Osteoblast (primary cell): Measurements from ENCODE around the gene NDUFB8. TPM values are rescaled to one million over a fixed set of nuclear protein-coding genes. Genes with fewer than 3 reads are reported as not detected.

Experiments used
- DNase-seq: peaks from one replicate; pipeline ENCODE4 v3.0.0; 2011; ENCODE audit warnings: low spot score, mixed read lengths; ENCODE audit not compliant: insufficient read length; ENCODE audit errors: missing footprints
- H2AFZ ChIP-seq: 2 replicates; pipeline ENCODE4 v1.6.0; 2011; ENCODE audit warnings: mild to moderate bottlenecking, low read length
- H3K27ac ChIP-seq: 2 replicates; pipeline ENCODE4 v1.5.1; 2011; ENCODE audit warnings: mild to moderate bottlenecking, low read depth, low read length, moderate library complexity
- H3K27me3 ChIP-seq: 2 replicates; pipeline ENCODE4 v1.6.0; 2012; ENCODE audit warnings: mild to moderate bottlenecking, control low read depth, inconsistent platforms, low read length, moderate library complexity; ENCODE audit not compliant: insufficient read depth
- H3K36me3 ChIP-seq: 2 replicates; pipeline ENCODE4 v1.5.1; 2011; ENCODE audit warnings: mild to moderate bottlenecking, low read length, control low read depth, moderate library complexity; ENCODE audit not compliant: insufficient read depth
- H3K4me1 ChIP-seq: 2 replicates; pipeline ENCODE4 v1.5.1; 2011; ENCODE audit warnings: mild to moderate bottlenecking, low read length, control low read depth, moderate library complexity; ENCODE audit not compliant: insufficient read depth
- H3K4me2 ChIP-seq: 2 replicates; pipeline ENCODE4 v1.6.0; 2011; ENCODE audit warnings: mild to moderate bottlenecking, low read length; ENCODE audit not compliant: insufficient read depth
- H3K4me3 ChIP-seq: fragments of 200-600 bp; sonication (generic); 3 replicates; pipeline ENCODE4 v1.5.1; 2012; ENCODE audit warnings: mild to moderate bottlenecking, low read length, inconsistent platforms; ENCODE audit not compliant: insufficient read depth
- H3K79me2 ChIP-seq: 2 replicates; pipeline ENCODE4 v1.6.0; 2012; ENCODE audit warnings: mild to moderate bottlenecking, low read length, control low read depth, inconsistent platforms; ENCODE audit not compliant: insufficient read depth
- H3K9me3 ChIP-seq: 2 replicates; pipeline ENCODE4 v1.5.1; 2011; ENCODE audit warnings: low read depth, low read length, control low read depth
- H4K20me1 ChIP-seq: 2 replicates; pipeline ENCODE4 v1.6.0; 2012; ENCODE audit warnings: mild to moderate bottlenecking, low read length, control low read depth; ENCODE audit not compliant: insufficient read depth
- CTCF ChIP-seq: IDR thresholded peaks from 2 replicates; pipeline ENCODE4 v1.5.1; 2011; ENCODE audit warnings: mild to moderate bottlenecking, low read depth, low read length, moderate library complexity; ENCODE audit errors: extremely low read depth
- total RNA-seq: library from RNA; depleted of rRNA; stranded (reverse); fragments of >200 nt; gene quantifications from 2 replicates; pipeline ENCODE4 v1.2.3, GENCODE V29; 2012

NDUFB8 gene
- total RNA-seq, 1 donor: 102 TPM

- H3K36me3 ChIP-seq: peaks cover 5% of the 10 kb centered on the region
- no peak overlapping the region for H3K4me3 ChIP-seq
- no peaks in the 10 kb centered on the region for H3K79me2 ChIP-seq
- no peaks in the 10 kb centered on the region for H3K9me3 ChIP-seq
- TF ChIP-seq CTCF: no peak
- H4K20me1 ChIP-seq: no peaks in the 10 kb centered on the region
- peaks cover 7% of the 10 kb centered on the region for H3K4me1 ChIP-seq
- H3K4me2 ChIP-seq: no peak overlapping the region
- H3K27ac ChIP-seq: no peak overlapping the region
- no peak for DNase-seq
- H2AFZ ChIP-seq: no peak overlapping the region
- H3K27me3 ChIP-seq: peaks cover 28% of the 10 kb centered on the region
Observed at GRCh38 chr10:100485801-100486495, 43.7 kb downstream of the NDUFB8 start.

GRCh38 chr10:100485366-100485765 is 44.3 kb downstream of the NDUFB8 start:
- peaks cover 5% of the 10 kb centered on the region for H3K36me3 ChIP-seq
- peaks cover 34% of the 10 kb centered on the region for H3K27me3 ChIP-seq
- no peak overlapping the region for H3K4me3 ChIP-seq
- no peaks in the 10 kb centered on the region for H3K9me3 ChIP-seq
- no peak overlapping the region for H2AFZ ChIP-seq
- H3K4me2 ChIP-seq: no peak overlapping the region
- no peak for TF ChIP-seq CTCF
- no peaks in the 10 kb centered on the region for H4K20me1 ChIP-seq
- DNase-seq: no peak
- peaks cover 7% of the 10 kb centered on the region for H3K4me1 ChIP-seq
- no peak overlapping the region for H3K27ac ChIP-seq
- no peaks in the 10 kb centered on the region for H3K79me2 ChIP-seq

- no peak for DNase-seq
- H3K4me3 ChIP-seq: no peak overlapping the region
- no peaks in the 10 kb centered on the region for H3K9me3 ChIP-seq
- H3K79me2 ChIP-seq: no peaks in the 10 kb centered on the region
- H3K36me3 ChIP-seq: peaks cover 5% of the 10 kb centered on the region
- H3K4me2 ChIP-seq: no peak overlapping the region
- TF ChIP-seq CTCF: no peak
- peaks cover 47% of the 10 kb centered on the region for H3K27me3 ChIP-seq
- H3K27ac ChIP-seq: no peak overlapping the region
- peaks cover 7% of the 10 kb centered on the region for H3K4me1 ChIP-seq
- no peak overlapping the region for H2AFZ ChIP-seq
- H4K20me1 ChIP-seq: no peaks in the 10 kb centered on the region
Observed at GRCh38 chr10:100483876-100484666, 45.6 kb downstream of the NDUFB8 start.

GRCh38 chr10:100482834-100483185 is 46.9 kb downstream of the NDUFB8 start:
- Histone ChIP-seq H3K79me2 (no peaks in the 10 kb centered on the region), H3K27ac (no peak overlapping the region), H3K4me3 (peak overlapping the region; percentile 66), H3K27me3 (peaks cover 55% of the 10 kb centered on the region), H3K36me3 (no peaks in the 10 kb centered on the region), H3K4me2 (peak overlapping the region; percentile 91), H3K9me3 (no peaks in the 10 kb centered on the region), H3K4me1 (peaks cover 7% of the 10 kb centered on the region), H2AFZ (no peak overlapping the region), H4K20me1 (no peaks in the 10 kb centered on the region)
- DNase-seq: no peak
- TF ChIP-seq CTCF: no peak
